Stimulated activated CD4-positive, alpha-beta T cell treated with anti-CD3 and anti-CD28 coated beads, Interleukin-4, amount 100 ng/mL, for 48 hours (primary cell): ENCODE data around the gene ADGRG1.

Source experiments
- DNase-seq, 2 donors: peaks; one replicate each; pipeline ENCODE4 v3.0.0-alpha.2; 2020; ENCODE audit warnings: low read depth in 2 of 2

Gene ADGRG1

DNA sequence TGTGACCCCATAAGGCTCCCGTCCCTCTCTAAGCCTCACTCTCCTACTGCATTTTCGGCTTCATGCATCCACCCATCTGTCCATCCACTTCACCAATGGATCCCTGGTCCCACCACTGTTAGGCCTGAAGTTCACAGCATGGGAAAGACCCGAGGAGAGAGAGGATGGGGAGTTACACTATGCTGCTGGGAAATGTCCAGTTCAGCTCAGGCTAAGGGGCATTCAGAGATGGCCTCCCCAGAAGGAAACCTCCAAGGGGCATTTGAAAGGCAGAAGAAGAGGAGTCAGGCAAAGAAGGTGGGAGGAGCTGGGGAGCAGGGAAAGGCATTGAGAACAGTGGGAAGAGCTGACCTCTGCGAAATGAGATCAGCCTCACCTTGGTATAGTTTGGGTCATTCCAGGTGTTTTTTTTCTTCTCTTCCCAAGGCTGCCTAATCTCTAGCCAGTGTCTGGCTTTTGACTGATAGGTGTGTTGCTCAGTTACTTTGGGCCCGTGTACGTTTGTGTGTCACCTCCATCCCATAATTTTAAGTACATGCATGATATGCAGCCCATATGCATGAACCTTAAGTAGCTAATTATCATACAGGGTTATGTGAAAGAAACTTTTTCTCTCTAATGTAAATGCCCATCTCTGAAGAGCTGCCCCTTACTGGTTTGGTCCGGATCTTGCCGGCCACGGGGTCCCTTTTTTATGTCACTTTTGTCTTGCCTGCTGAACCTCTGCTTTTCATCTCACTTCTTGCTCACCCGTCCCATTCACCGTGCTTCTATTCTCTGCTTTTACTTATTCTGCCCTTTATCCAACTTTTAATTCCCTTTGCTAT, 54.6 kb downstream of the ADGRG1 start:
- DNase-seq: no peak

DNA sequence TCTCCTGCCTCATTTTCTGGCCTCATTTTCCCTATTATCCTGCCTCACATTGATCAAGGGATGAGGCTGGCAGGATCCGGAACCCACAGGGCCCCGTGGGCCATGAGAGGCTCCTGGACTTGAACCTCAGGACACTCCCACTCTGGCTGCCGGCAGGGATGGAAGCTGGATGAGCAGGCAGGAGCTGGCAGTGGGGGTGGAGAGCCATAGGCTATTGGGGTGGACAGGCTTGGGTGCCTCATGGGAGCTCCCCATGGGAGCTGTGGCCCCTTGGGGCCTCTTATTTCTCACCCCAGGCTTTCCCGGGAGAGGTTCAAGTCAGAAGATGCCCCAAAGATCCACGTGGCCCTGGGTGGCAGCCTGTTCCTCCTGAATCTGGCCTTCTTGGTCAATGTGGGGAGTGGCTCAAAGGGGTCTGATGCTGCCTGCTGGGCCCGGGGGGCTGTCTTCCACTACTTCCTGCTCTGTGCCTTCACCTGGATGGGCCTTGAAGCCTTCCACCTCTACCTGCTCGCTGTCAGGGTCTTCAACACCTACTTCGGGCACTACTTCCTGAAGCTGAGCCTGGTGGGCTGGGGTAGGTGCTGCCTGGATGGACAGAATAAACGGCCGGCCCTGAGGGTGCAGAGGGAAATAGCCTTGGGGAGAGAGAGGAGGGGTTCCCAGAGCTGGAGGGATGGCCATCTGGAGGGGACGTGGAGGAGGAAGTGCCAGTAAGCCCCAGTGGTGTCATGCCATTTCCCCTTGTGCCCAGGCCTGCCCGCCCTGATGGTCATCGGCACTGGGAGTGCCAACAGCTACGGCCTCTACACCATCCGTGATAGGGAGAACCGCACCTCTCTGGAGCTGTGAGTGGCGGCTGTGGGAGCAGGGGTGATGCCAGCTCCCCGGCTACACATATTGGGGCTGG, 55.5 kb downstream of the ADGRG1 start:
- no peak for DNase-seq

DNA sequence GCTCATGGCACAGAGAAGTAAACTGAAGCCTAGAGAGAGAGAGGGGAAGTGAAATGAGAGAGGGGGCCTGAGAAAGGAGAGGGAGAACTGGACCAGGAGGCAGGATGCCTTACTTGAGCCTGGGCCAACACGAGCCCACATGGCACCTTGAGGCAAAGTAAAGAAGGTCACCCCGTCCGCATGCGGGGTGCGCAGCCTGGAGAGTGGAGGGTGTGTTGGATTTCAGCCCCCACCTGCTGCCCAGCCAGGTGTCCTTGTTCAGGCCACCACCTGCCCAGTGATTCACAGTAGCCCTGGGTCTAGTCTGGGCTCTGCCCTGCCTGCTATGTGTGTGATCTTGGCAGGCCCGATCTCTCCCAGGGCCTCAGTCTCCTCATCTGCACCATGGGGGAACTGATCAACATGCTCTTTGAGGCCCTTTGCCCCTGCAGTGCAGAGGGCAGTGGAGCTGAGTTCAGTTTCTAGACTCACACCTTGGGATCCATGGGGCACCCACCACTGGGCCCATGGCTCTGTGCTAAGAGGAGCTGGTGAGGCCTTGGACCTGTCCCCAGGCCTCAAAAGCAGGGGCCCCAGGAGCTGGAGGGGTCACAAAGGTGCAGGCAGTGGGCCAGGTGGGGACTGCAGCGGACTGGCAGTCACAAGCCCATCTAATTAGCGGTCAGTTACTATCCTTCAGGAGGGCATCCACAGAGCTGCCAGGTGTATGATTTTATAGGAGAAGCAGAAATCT, 56.4 kb downstream of the ADGRG1 start:
- no peak for DNase-seq

DNA sequence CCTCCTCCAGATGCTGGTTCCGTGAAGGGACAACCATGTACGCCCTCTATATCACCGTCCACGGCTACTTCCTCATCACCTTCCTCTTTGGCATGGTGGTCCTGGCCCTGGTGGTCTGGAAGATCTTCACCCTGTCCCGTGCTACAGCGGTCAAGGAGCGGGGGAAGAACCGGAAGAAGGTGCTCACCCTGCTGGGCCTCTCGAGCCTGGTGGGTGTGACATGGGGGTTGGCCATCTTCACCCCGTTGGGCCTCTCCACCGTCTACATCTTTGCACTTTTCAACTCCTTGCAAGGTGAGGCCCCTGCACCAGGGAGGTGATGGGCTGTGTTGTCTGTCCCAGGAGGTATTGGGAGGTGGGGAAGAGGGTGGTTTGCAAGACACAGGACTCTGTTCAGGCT, 57.2 kb downstream of the ADGRG1 start:
- no peak for DNase-seq

DNA sequence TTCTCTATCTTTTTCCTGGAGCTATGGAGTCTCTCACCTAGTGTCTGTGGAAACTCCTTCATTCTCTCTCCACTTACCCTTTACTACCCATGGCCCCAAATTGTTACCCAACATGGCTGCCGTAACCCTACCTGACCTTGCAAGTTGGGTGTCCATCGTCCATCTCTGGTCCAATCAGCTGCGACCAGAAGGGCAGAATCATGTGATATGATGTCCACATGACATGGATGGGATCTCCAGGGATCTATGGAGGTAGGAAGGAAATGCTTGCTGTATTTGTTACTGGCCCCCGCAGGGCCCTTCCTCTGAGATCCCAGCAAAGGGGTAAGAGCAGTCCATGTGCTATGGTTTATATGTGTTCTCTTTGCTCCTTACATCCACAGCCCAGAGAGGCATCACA, 58.1 kb downstream of the ADGRG1 start:
- no peak for DNase-seq

DNA sequence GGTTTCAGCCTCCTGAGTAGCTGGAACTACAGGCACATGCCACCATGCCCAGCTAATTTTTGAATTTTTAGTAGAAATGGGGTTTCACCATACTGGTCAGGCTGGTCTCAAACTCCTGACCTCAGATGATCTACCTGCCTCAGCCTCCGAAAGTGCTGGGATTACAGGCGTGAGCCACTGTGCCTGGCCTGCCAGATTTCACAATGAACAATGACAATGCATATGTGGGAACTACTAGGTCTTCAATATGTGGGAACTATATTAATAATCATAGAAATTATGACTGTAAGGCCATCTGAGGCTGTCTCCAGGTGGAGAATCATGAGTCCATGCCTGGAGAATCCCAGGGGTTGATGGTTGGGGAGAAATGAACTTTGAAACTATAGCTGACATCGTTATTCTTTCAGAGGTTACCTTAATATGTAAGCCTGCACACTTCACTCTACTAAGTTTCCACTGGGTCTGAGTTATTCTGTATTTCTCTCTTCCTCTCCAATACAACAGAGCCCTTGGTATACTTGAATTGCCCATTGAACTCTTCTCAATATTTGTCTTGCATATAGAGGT, 59.0 kb downstream of the ADGRG1 start:
- DNase-seq: no peak

DNA sequence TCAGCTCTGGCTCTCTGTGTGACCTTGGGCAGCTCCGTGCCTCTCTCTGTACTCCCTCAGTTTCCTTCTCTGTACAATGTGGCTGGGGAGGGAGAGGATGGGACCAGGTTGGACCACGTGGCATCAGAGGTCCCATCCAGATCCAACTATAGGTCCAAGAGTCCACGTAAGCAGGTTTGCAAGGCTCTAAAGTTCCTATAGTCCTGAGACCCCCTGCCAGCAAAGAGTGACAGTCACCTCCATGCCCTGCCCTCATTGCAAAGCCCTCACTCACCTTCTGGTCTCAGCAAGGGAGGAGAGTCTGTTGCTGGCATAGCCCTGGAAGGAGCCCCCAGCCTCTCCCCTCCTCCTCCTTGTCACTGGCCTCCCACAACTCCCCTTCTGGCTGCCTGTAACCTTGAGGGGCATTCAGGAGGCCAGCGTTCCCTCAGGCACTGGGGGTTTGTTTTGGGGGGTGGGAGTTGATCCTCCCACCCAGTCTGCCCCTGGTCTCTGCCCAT, 60.1 kb downstream of the ADGRG1 start:
- no peak for DNase-seq

DNA sequence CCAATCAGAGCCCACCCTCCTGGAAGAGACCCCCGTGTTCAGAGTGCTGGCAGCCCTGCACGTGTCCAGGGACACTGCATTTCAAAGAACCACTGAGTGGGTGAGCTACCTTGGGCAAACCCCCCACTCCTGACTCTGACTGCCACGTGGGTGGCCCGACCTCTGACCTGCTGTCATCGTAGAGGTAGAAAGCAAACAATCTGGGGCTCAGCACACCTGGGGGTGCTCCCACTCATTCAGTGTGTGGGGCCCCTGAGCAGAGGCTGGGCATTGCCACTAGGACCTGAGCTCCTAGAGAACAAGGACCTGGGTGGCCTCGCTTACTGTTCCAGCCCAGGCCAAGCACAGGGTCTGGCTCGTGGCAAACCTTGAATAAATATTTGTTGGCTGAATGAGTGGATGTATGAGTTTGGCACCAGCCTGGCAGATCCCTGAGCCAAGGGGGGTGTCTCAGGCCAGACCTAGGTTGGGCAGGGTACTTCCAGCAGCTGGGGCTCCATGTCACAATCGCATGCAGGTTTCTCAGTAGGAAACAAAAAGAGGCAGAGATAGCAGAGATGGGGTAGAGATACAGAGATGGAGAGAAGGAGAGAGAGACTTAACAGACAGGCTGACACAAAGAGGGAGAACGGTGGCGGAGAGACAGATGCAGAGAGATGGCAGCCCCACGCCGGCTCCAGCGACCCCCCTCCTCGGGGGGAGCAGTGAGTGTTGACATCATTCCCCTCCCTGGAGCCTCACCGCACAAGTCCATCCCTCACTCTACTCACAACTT, 60.7 kb downstream of the ADGRG1 start:
- no peak for DNase-seq

DNA sequence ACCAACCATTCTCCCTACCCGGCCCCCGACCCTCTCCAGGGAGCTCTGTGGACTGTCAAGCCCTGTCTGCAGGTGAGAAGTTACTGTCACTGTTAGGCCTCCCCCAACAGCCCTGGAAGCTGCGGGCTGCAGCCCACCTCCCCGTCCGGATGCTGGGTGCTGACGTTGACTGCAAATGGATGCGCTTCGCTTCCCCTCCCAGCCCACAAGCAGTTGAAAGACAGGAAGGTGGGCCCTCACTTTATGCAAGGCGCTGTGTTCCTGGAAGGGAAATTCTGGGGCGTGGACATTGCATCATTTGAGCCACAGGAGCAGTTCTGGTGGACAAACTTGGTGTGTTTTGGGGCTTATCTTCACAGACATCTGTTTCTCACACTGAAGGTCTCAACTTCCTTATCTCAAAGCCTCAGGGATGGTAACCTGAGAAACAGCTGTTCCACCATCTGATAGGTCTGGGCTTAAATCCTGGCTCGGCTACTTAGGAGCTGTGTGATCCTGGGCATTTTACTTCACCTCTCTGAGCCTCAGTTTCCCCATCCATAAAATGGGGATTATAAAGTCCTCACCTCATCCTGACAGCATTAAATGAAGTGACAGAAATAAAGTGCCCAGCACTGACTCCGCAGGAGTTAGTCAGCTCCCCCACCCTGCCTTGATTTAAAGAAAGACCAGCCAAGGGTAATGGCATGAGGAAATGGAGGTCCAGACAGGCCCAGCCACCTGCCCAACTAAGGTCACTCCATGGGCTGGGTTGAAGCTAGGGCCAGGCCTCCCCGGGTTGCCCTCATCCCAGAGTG, 61.5 kb downstream of the ADGRG1 start:
- DNase-seq: no peak

DNA sequence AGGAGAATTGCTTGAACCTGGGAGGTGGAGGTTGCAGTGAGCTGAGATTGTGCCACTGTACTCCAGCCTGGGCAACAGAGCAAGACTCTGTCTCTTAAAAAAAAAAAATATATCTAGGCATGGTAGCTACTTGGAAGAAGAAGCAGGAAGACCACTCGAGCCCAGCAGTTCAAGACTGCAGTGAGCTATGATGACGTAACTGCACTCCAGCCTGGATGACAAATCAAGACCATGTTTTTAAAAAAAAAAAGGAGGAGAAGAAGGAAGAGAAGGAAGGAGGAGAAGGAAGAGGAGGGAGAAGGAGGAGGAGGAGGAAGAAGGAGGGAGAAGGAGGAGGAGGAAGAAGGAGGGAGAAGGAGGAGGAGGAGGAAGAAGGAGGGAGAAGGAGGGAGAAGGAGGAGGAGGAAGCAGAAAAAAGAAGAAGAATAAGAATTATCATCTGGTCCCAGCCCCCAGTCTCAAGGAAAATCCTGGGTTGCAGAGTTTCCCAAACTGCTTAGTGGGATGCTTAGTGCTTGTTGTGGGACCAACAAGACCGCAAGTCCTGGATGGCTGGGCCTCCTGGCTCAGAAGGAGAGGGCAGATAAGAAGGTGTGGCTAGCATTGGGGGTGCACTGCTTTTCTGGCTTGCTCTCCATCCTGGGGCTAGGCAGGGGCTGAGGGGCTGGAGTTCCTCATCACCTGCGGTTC, 62.5 kb downstream of the ADGRG1 start:
- no peak for DNase-seq

DNA sequence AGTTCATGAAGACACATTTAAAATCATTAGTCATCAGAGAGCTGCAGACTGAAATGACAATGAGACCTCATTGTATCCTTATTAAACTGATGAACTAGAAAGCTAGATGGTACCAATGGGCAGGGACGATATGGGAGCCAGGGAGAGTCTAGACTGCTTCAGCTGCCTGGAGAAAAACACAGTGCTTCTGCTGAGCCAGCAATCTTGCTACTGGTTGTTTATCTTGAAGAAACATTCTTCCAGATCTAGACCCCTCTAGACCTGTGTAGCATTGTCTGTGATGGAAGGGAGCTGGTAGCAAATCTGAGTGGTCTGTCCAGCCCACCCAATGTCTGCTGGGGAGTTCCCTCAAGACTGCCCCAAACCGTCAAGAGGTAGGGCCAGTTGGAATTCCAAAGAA, 64.2 kb downstream of the ADGRG1 start:
- no peak for DNase-seq

DNA sequence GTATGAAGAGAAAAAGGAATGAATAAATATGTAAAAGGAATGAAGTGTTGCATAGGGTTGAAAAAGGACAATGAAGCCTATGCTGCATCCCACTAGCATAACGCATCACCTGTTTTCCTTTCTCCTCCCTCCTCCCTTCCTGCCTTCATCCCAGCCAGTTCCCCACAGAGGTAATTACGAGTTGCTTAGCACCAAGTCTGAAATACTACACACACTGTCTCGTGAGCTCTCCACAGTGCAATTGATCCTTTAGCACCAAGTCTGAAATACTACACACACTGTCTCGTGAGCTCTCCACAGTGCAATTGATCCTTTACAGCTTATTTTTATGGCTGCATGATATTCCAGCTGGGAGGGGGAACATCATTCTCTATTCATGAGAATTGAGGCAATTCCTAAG, 65.1 kb downstream of the ADGRG1 start:
- no peak for DNase-seq

DNA sequence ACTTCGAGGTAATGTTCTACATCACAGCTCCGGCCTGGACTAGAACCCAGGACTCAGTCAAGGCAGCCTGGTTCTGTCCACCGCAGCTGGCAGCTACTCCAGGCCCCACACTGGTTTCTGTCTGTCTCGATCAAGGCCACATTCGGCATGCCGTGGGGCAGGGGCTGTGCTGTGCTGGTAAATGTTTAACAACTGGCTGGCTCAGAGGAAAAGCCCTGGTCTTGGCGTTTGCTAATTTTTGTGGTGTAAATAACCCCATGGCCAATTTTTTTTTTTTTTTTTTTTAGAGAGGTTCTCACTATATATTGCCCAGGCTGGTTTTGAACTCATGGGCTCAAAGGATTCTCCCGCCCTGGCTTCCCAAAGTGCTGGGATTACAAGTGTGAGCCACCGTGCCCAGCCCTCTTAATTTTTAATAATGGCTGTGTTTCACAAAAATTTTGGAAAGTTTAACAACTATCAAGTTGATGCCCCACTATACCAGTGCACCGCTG, 65.8 kb downstream of the ADGRG1 start:
- DNase-seq: no peak

DNA sequence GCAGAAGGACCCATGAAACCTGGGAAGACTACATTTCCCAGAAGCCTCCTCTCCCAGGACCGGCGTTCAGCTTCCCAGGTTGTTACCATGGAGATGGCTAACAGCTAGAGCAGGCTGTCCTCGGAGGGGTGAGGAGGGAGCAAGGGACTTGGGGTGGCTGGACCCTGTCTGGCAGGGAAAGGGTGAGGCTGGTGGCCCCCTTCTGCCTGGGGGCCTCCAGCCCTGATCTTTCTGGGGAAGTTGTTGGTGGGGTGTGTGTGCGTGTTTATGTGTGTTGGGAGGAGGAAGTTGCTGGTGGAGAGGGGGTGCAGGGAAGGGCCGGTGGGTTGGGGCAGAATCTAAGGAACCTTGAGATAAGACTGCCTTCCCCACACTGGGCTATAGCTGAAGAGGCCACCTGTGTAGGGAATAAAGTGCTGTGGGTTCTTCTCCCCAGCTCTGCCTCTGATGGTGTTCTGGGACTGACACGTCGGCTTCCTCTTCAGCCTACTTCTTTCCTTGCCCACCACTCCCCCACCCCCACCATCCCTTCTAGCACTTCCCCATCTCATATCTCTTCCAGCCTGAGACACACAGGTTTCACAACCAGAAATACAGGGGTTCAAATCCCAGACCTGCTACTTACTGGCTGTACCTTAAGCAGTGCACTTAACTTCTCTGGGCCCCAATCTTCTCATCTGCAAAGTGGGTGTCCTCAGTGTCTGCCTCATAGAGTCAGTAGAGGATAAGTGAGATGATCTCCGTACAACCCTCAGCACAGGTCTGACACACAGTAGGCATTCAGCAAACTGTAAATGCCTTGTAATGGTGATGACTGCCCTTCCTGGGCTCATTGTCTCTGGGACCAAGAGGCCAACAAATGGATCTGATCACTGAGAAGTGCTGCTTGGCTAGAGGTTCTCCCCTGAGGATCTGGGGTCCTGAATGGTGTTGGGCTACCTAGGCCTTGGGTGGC, 66.6 kb downstream of the ADGRG1 start, which contains the start of gene DRC7:
Gene DRC7, plus strand, starts transcription at position 82 of the 955 bp plus-strand sequence. CDS start 3,144 bp downstream, outside the sequence.
- peak in 1 of 2 donors; percentile 11 for DNase-seq

DNA sequence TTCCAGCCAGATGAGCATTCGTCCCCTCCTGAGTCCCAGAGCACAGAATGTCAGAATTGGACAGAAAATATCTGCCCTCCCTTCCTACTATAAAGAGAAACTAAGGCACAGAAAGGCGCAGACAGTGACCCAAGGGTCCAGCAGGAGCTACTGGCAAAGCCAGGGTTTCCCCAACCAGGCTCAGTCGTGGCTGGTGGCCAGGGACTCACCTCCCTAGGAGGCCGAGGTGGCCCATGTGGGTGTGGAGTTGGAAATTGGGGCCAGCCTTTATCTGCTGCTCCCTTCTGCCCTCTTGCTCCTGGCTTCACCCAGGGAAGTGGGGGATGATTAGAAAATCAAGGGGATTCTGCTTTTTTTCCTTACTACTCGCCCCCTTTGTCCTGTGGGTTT, 67.2 kb downstream of the ADGRG1 start:
- DNase-seq: no peak

DNA sequence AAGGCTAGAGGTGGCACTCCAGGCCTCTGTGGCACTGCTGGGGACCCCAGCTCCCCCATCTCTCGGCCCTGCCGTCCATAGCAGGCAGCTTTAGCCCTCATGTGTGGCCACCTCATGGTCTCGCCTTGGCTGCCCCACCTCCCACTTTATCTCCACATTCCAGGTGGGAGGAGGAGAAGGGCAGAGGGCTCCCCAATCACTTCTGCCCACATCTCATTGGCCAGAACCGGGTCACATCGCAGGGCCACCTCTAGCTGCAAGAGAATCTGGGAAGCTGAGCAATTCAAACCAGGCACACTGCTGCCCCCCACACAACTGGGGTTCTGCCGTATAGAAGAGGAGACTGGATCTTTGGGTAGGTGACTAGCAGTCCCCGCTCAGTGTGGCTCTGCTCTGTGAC, 67.8 kb downstream of the ADGRG1 start:
- no peak for DNase-seq

DNA sequence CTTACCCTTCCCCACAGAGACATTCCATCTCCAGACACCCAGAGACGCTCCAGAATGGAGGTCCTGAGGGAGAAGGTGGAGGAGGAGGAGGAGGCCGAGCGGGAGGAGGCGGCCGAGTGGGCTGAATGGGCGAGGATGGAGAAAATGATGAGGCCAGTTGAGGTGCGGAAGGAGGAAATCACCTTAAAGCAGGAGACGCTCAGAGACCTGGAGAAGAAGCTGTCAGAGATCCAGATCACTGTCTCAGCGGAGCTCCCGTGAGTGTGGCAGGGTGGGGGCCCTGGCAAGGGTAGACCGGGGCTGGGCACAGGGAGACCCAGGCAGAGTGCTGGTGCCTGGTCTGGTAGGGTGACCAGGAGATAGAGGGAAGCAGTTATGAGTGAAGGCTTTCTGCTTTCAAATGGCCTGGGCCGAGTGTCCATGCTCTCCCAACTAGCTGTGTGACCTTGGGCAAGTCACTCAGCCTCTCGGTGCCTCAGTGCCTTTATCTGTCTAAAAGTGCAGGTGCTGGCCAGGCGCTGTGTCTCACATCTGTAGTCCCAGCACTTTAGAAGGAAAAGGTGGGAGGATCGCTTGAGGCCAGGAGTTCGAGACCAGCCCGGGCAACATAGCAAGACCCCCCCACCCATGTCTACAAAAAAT, 69.6 kb downstream of the ADGRG1 start:
- DNase-seq: no peak
